ENCODE measurements around the gene TUBA8. TPM values are rescaled to one million over a fixed set of nuclear protein-coding genes. Genes with fewer than 3 reads are reported as not detected.
"Not testable (repeated sequence)": the region's sequence is repeated elsewhere in the genome, so short reads cannot be mapped to it uniquely, and the experiment has no call there.

The TUBA8 gene
- total and polyA plus RNA-seq, 2 donors from 2014 or later = 1.1 to 5.9 TPM

GRCh38 chr22:18069041-18069440 is 41.6 kb upstream of the TUBA8 start:
- DNase-seq = no peak
- Histone ChIP-seq H3K27ac (ENCODE audit: low read depth in 2 of 2, low read length in 2 of 2) (no peak overlapping the region), H3K9ac (ENCODE audit: low read length in 3 of 3) (no peak overlapping the region), H3K4me1 (ENCODE audit: control insufficient read depth in 2 of 3, insufficient read depth in 2 of 3, low read depth in 1 of 3, low read length in 3 of 3) (peaks cover 0 to 7% (median 0%) of the 10 kb centered on the region in 3 donors), H3K36me3 (ENCODE audit: control insufficient read depth in 2 of 3, insufficient read depth in 3 of 3, low read length in 3 of 3) (no peaks in the 10 kb centered on the region), H3K27me3 (ENCODE audit: control insufficient read depth, insufficient read depth, low read length) (no peaks in the 10 kb centered on the region), H3K4me3 (ENCODE audit: low read length in 3 of 3) (no peak overlapping the region), H3K9me3 (ENCODE audit: control insufficient read depth in 2 of 3, insufficient read depth in 1 of 3, low read length in 3 of 3) (no peaks in the 10 kb centered on the region)
- FAIRE-seq = no peak
- intact Hi-C loops (cut with DNase I) = no loop called here
- no peak for TF ChIP-seq CTCF (IDR thresholded peaks at IDR 0.05; ENCODE audit: borderline replicate concordance, extremely low read depth, insufficient read depth)

- DNase-seq (no peak), FAIRE-seq (no peak)
- no peak overlapping the region for H3K9ac ChIP-seq (ENCODE audit: low read length in 3 of 3)
- H3K27me3 ChIP-seq (ENCODE audit: control insufficient read depth, insufficient read depth, low read length) = no peaks in the 10 kb centered on the region
- TF ChIP-seq CTCF (IDR thresholded peaks at IDR 0.05; ENCODE audit: borderline replicate concordance, extremely low read depth, insufficient read depth) = no peak
- no peaks in the 10 kb centered on the region for H3K9me3 ChIP-seq (ENCODE audit: control insufficient read depth in 2 of 3, insufficient read depth in 1 of 3, low read length in 3 of 3)
- H3K4me3 ChIP-seq (ENCODE audit: low read length in 3 of 3) = no peak overlapping the region
- H3K4me1 ChIP-seq (ENCODE audit: control insufficient read depth in 2 of 3, insufficient read depth in 2 of 3, low read depth in 1 of 3, low read length in 3 of 3) = peaks cover 0 to 7% (median 0%) of the 10 kb centered on the region in 3 donors
- H3K27ac ChIP-seq (ENCODE audit: low read depth in 2 of 2, low read length in 2 of 2) = no peak overlapping the region
- intact Hi-C loops (cut with DNase I) = loop anchor here (10.0 kb wide), 2 partner anchors 165 to 245 kb away; no protein-coding TSS in a partner anchor
- H3K36me3 ChIP-seq (ENCODE audit: control insufficient read depth in 2 of 3, insufficient read depth in 3 of 3, low read length in 3 of 3) = no peaks in the 10 kb centered on the region
Measured at GRCh38 chr22:18070041-18070440, 40.6 kb upstream of the TUBA8 start.

GRCh38 chr22:18070556-18071306 is 39.9 kb upstream of the TUBA8 start:
- Histone ChIP-seq H3K27me3 (ENCODE audit: control insufficient read depth, insufficient read depth, low read length) (no peaks in the 10 kb centered on the region), H3K27ac (ENCODE audit: low read depth in 2 of 2, low read length in 2 of 2) (no peak overlapping the region), H3K4me1 (ENCODE audit: control insufficient read depth in 2 of 3, insufficient read depth in 2 of 3, low read depth in 1 of 3, low read length in 3 of 3) (peaks cover 0 to 7% (median 2%) of the 10 kb centered on the region in 3 donors), H3K9ac (ENCODE audit: low read length in 3 of 3) (no peak overlapping the region), H3K36me3 (ENCODE audit: control insufficient read depth in 2 of 3, insufficient read depth in 3 of 3, low read length in 3 of 3) (no peaks in the 10 kb centered on the region), H3K4me3 (ENCODE audit: low read length in 3 of 3) (no peak overlapping the region), H3K9me3 (ENCODE audit: control insufficient read depth in 2 of 3, insufficient read depth in 1 of 3, low read length in 3 of 3) (no peaks in the 10 kb centered on the region)
- DNase-seq = no peak
- FAIRE-seq = no peak
- TF ChIP-seq CTCF (IDR thresholded peaks at IDR 0.05; ENCODE audit: borderline replicate concordance, extremely low read depth, insufficient read depth) = no peak
- intact Hi-C loops (cut with DNase I) = loop anchor here (10.0 kb wide), 2 partner anchors 166 to 246 kb away; no protein-coding TSS in a partner anchor

GRCh38 chr22:18071307-18071967 is 39.2 kb upstream of the TUBA8 start:
- not testable (repeated sequence) for H3K27ac ChIP-seq (ENCODE audit: low read depth in 2 of 2, low read length in 2 of 2); H3K27me3 ChIP-seq (ENCODE audit: control insufficient read depth, insufficient read depth, low read length); DNase-seq; H3K4me3 ChIP-seq (ENCODE audit: low read length in 3 of 3); H3K4me1 ChIP-seq (ENCODE audit: control insufficient read depth in 2 of 3, insufficient read depth in 2 of 3, low read depth in 1 of 3, low read length in 3 of 3); FAIRE-seq; H3K36me3 ChIP-seq (ENCODE audit: control insufficient read depth in 2 of 3, insufficient read depth in 3 of 3, low read length in 3 of 3); H3K9ac ChIP-seq (ENCODE audit: low read length in 3 of 3); H3K9me3 ChIP-seq (ENCODE audit: control insufficient read depth in 2 of 3, insufficient read depth in 1 of 3, low read length in 3 of 3)
- intact Hi-C loops (cut with DNase I) = loop anchor here (10.0 kb wide), 2 partner anchors 167 to 247 kb away; no protein-coding TSS in a partner anchor

All from kidney (tissue), 14 donors.